GM18511 (cell line): Measurements from ENCODE around the gene LSMEM2.

Source experiments
- ATAC-seq: cut with Tn5 transposase; IDR thresholded peaks from one replicate; pipeline ENCODE4 v1.9.1; 2021; ENCODE audit warnings: mild to moderate bottlenecking, moderate library complexity; ENCODE audit not compliant: unreplicated experiment

LSMEM2 gene

GRCh38 chr3:50320853-50321335 lies 42.0 kb downstream of the LSMEM2 start:
- ATAC-seq, result peak; percentile 53

- ATAC-seq, result peak; percentile 85
Observed at GRCh38 chr3:50321336-50322114, 42.6 kb downstream of the LSMEM2 start.

- ATAC-seq, result no peak
Observed at GRCh38 chr3:50322115-50322385, 43.2 kb downstream of the LSMEM2 start.

- no peak for ATAC-seq
Observed at GRCh38 chr3:50322386-50323091, 43.7 kb downstream of the LSMEM2 start, which contains the start of gene HYAL2. TSS of gene HYAL2 (minus strand) at chr3:50322745. CDS start at chr3:50320489, 2,256 bp downstream.

- ATAC-seq, result no peak
Observed at GRCh38 chr3:50323092-50323600, 44.3 kb downstream of the LSMEM2 start.

GRCh38 chr3:50323614-50324199 lies 44.8 kb downstream of the LSMEM2 start:
- no peak for ATAC-seq

- no peak for ATAC-seq
Observed at GRCh38 chr3:50324351-50325112, 45.6 kb downstream of the LSMEM2 start.

GRCh38 chr3:50325113-50325480 lies 46.2 kb downstream of the LSMEM2 start:
- ATAC-seq, result no peak

- ATAC-seq, result no peak
Observed at GRCh38 chr3:50325497-50326181, 46.8 kb downstream of the LSMEM2 start.

- no peak for ATAC-seq
Observed at GRCh38 chr3:50326182-50326541, 47.3 kb downstream of the LSMEM2 start.

GRCh38 chr3:50327129-50327528 lies 48.2 kb downstream of the LSMEM2 start:
- no peak for ATAC-seq

- peak; percentile 95 for ATAC-seq
Observed at GRCh38 chr3:50327943-50328691, 49.2 kb downstream of the LSMEM2 start, which contains the start of gene TUSC2. TSS of gene TUSC2 (minus strand) at chr3:50328223. CDS start at chr3:50328099, 124 bp downstream.

- ATAC-seq, result no peak
Observed at GRCh38 chr3:50330330-50330729, 51.4 kb downstream of the LSMEM2 start.

- no peak for ATAC-seq
Observed at GRCh38 chr3:50331364-50331907, 52.5 kb downstream of the LSMEM2 start.

- no peak for ATAC-seq
Observed at GRCh38 chr3:50333744-50334328, 54.9 kb downstream of the LSMEM2 start.

- ATAC-seq, result no peak
Observed at GRCh38 chr3:50334339-50335075, 55.6 kb downstream of the LSMEM2 start.

- peak; percentile 35 for ATAC-seq
Observed at GRCh38 chr3:50336452-50337174, 57.7 kb downstream of the LSMEM2 start.
